Heart right ventricle (tissue), 16 donors: ENCODE results near the gene KBTBD4. TPM values are rescaled to one million over a fixed set of nuclear protein-coding genes. Genes with fewer than 3 reads are reported as not detected.
A peak's percentile ranks its signal among the peaks of the same experiment; 100 is the strongest.
"Not testable (repeated sequence)": the region's sequence is repeated elsewhere in the genome, so short reads cannot be mapped to it uniquely, and the experiment has no call there.

Experiments used
- ATAC-seq, 8 donors: fragments of 200-7000 bp; cut with Tn5 transposase; one replicate each; pipeline ENCODE4 v1.9.1; 2020; ENCODE audit warnings: mild to moderate bottlenecking in 8 of 8, moderate library complexity in 8 of 8, moderate number of reproducible peaks in 1 of 8
- DNase-seq, 2 donors: peaks; one replicate each; pipeline ENCODE4 v3.0.0-alpha.2; 2020
- H3K27ac ChIP-seq, 10 donors: fragments of 200-600 bp; sonication (generic) in 2 of 10; one replicate each; pipeline versions ENCODE4 v1.5.0 to v1.8.0; 2020 to 2022; ENCODE audit warnings: mild to moderate bottlenecking in 3 of 10
- H3K27me3 ChIP-seq, 7 donors: fragments of 200-600 bp; one replicate each; pipeline ENCODE4 v1.8.0; 2021 to 2022; ENCODE audit warnings: mild to moderate bottlenecking in 2 of 7
- H3K36me3 ChIP-seq, 9 donors: fragments of 200-600 bp; sonication (generic) in 1 of 9; one replicate each; pipeline versions ENCODE4 v1.5.0 to v1.8.0; 2020 to 2022; ENCODE audit warnings: mild to moderate bottlenecking in 2 of 9
- H3K4me1 ChIP-seq, 9 donors: fragments of 200-600 bp; sonication (generic) in 1 of 9; one replicate each; pipeline versions ENCODE4 v1.5.0 to v1.8.0; 2020 to 2022; ENCODE audit warnings: mild to moderate bottlenecking in 4 of 9
- H3K4me3 ChIP-seq, 10 donors: fragments of 200-600 bp; sonication (generic) in 2 of 10; one replicate each; pipeline versions ENCODE4 v1.5.0 to v1.8.0; 2020 to 2022; ENCODE audit warnings: mild to moderate bottlenecking in 7 of 10, moderate library complexity in 2 of 10
- H3K9me3 ChIP-seq, 11 donors: fragments of 200-600 bp in 10 of 11; sonication (generic) in 2 of 11; one replicate each; pipeline versions ENCODE4 v1.5.0 to v1.8.0; 2013 to 2022; ENCODE audit warnings: mild to moderate bottlenecking in 2 of 11, control low read depth in 1 of 11, moderate library complexity in 1 of 11
- CTCF ChIP-seq, 9 donors: fragments of 200-600 bp; sonication (generic) in 2 of 9; IDR thresholded peaks; one replicate each; pipeline versions ENCODE4 v1.5.0 to v1.8.0; 2021 to 2022; ENCODE audit warnings: antibody characterized with exemption in 9 of 9, mild to moderate bottlenecking in 5 of 9, moderate library complexity in 1 of 9
- WGBS, 2 donors: extraction: QIAGEN DNeasy Blood & Tissue Kit; methylation state at CpG; one replicate each; pipeline ENCODE4 v1.1.7; 2013; ENCODE audit warnings: inconsistent platforms in 1 of 2; 5-methylcytosine and 5-hydroxymethylcytosine counted together
- intact Hi-C, 10 donors: fragments of 100-400 bp; cut with DNase I; formaldehyde crosslinking; loops; one replicate each; pipeline versions ENCODE4 v1.11.1 to v1.14.2; 2022
- polyA plus RNA-seq, 2 donors: library from polyadenylated mRNA; stranded (reverse); fragments of 200-250 nt; gene quantifications; one replicate each; pipeline ENCODE4 v1.2.3, GENCODE V29; 2013
- total RNA-seq, 10 donors: library from RNA; stranded (reverse); fragmentation: NEBNext Ultra II Directional in 3 of 10; extraction: Animal tissue kit (Norgen Biotek cat#: 25700) in 3 of 10; gene quantifications; one replicate each; pipeline versions ENCODE4 v1.2.1 to v1.2.4, GENCODE V29; 2021 to 2023
- donor health status: Arrhythmogenic right ventricular cardiomyopathy.
- donor health status: ischemic (EF 13 %, LVEDD 7.1; RV severe dilation, severe dysfunction).
- donor health status: healthy with polysubstance abuse.
- donor health status: DM: no; HTN: yes; CAD: no.
- donor health status: DM: no; HTN: no; CAD: no.
- donor health status: ischemic (EF 25% LVEDD 6.9; RV normal size, moderate dysfunction).
- donor health status: ischemic (EF 25% LVEDD 5.7; RV mildly dilated, moderate dysfunction).
- donor health status: healthy.
- donor health status: DM: yes; HTN: yes; CAD: no.
- donor health status: Ischemic cardiomyopathy.
- donor health status: ischemic (EF 35%, LVEDD 5.7; RV mildly dilated, moderate dysfunction).
- donor health status: nonischemic (EF 11% LVEDD 7.7; RV severe dilation, severe dysfunction).
- donor health status: DM: yes; HTN: yes; CAD: no.
- donor health status: PGD.
- donor health status: ischemic (EF 29% LVEDD 5.4; RV normal size, mild dysfunction).
- donor health status: nonischemic (EF 23%, LVEDD 6.1; RV moderate dilation, normal function).

The KBTBD4 gene
- total and polyA plus RNA-seq, 12 donors = 3.1 to 21.0 (median 16.0) TPM

GRCh38 chr11:47527186-47527585 is 51.6 kb downstream of the KBTBD4 start:
- intact Hi-C loops = no loop called here
- H3K36me3 ChIP-seq = peaks cover 0 to 21% (median 0%) of the 10 kb centered on the region in 9 donors
- H3K4me3 ChIP-seq = no peak overlapping the region
- no peaks in the 10 kb centered on the region for H3K27me3 ChIP-seq
- WGBS, 2 donors = 89 to 92% methylated on average over 6 of the region's 6 CpGs
- no peaks in the 10 kb centered on the region for H3K9me3 ChIP-seq
- TF ChIP-seq CTCF (IDR thresholded peaks at IDR 0.05) = no peak
- peaks cover 17 to 84% (median 60%) of the 10 kb centered on the region in 9 donors for H3K4me1 ChIP-seq
- H3K27ac ChIP-seq = no peak overlapping the region
- ATAC-seq = no peak
- no peak for DNase-seq

- H3K4me3 ChIP-seq, H3K9me3 ChIP-seq, ATAC-seq, H3K27me3 ChIP-seq, intact Hi-C loops, DNase-seq: not testable (repeated sequence)
- 93 to 94% methylated on average over 9 of the region's 9 CpGs for WGBS, 2 donors
- H3K36me3 ChIP-seq = peaks cover 0 to 21% (median 0%) of the 10 kb centered on the region in 9 donors
- peaks cover 14 to 84% (median 53%) of the 10 kb centered on the region in 9 donors for H3K4me1 ChIP-seq
- peak overlapping the region in 3 of 10 donors; percentile 86 to 88 (median 87) for H3K27ac ChIP-seq
Observed at GRCh38 chr11:47526032-47526431, 52.7 kb downstream of the KBTBD4 start.

GRCh38 chr11:47524291-47524874 is 54.4 kb downstream of the KBTBD4 start:
- no peak for TF ChIP-seq CTCF (IDR thresholded peaks at IDR 0.05)
- H3K4me3 ChIP-seq = peak overlapping the region in 7 of 10 donors; percentile 12 to 43 (median 38)
- WGBS, 2 donors = 22 to 27% methylated on average over 9 of the region's 9 CpGs
- ATAC-seq (peak in 7 of 8 donors; percentile 60 to 82 (median 70)), DNase-seq (peak; percentile 25 to 27)
- H3K27me3 ChIP-seq = no peaks in the 10 kb centered on the region
- H3K9me3 ChIP-seq = no peaks in the 10 kb centered on the region
- intact Hi-C loops = no loop called here
- peak overlapping the region; percentile 19 to 88 (median 66) for H3K27ac ChIP-seq
- H3K36me3 ChIP-seq = peaks cover 0 to 17% (median 0%) of the 10 kb centered on the region in 9 donors
- H3K4me1 ChIP-seq = peaks cover 14 to 86% (median 48%) of the 10 kb centered on the region in 9 donors

GRCh38 chr11:47523490-47524225 is 55.1 kb downstream of the KBTBD4 start:
- 3% methylated on average over 3 of the region's 3 CpGs for WGBS, 2 donors
- ATAC-seq (peak; percentile 74 to 93 (median 84)), DNase-seq (peak in 1 of 2 donors; percentile 66)
- Histone ChIP-seq H3K36me3 (peaks cover 0 to 10% (median 0%) of the 10 kb centered on the region in 9 donors), H3K27me3 (no peaks in the 10 kb centered on the region), H3K4me1 (peaks cover 16 to 90% (median 53%) of the 10 kb centered on the region in 9 donors), H3K4me3 (peak overlapping the region in 8 of 10 donors; percentile 9 to 43 (median 37)), H3K9me3 (no peaks in the 10 kb centered on the region), H3K27ac (peak overlapping the region; percentile 19 to 88 (median 70))
- intact Hi-C loops = no loop called here
- TF ChIP-seq CTCF (IDR thresholded peaks at IDR 0.05) = no peak

Other genes starting within 250 kb of the KBTBD4 start
- gene MYBPC3, start 226.3 kb downstream of the KBTBD4 start, total RNA-seq = 1,000 to 10,000 TPM; 1,404 to 3,138 (median 2,490) TPM
- 1,000 to 10,000 TPM in 1 of 2 donors, 100 to 1,000 TPM in 1; 484 to 2,250 TPM for gene MYBPC3, start 226.3 kb downstream of the KBTBD4 start, polyA plus RNA-seq
- gene SPI1, start 200.4 kb downstream of the KBTBD4 start, total RNA-seq = 10 to 100 TPM in 3 of 10 donors, 1 to 10 TPM in 7; 3.4 to 38.9 (median 6.7) TPM
- gene SPI1, start 200.4 kb downstream of the KBTBD4 start, polyA plus RNA-seq = 10 to 100 TPM in 1 of 2 donors, 1 to 10 TPM in 1; 6.7 to 10.2 TPM
- gene SLC39A13, start 170.4 kb downstream of the KBTBD4 start, total RNA-seq = 10 to 100 TPM; 31.1 to 54.5 (median 40.8) TPM
- gene SLC39A13, start 170.4 kb downstream of the KBTBD4 start, polyA plus RNA-seq = 10 to 100 TPM; 62.3 to 86.4 TPM
- gene PSMC3, start 152.5 kb downstream of the KBTBD4 start, total RNA-seq = 100 to 1,000 TPM; 129 to 171 (median 140) TPM
- 100 to 1,000 TPM; 184 to 272 TPM for gene PSMC3, start 152.5 kb downstream of the KBTBD4 start, polyA plus RNA-seq
- gene RAPSN, start 129.8 kb downstream of the KBTBD4 start, total RNA-seq = 10 to 100 TPM in 1 of 10 donors, 1 to 10 TPM in 9; 2.9 to 10.2 (median 4.0) TPM
- 1 to 10 TPM in 1 of 2 donors, under 1 TPM in 1; 0.33 to 6.2 TPM for gene RAPSN, start 129.8 kb downstream of the KBTBD4 start, polyA plus RNA-seq
- gene CELF1, start 25.8 kb downstream of the KBTBD4 start, total RNA-seq = 10 to 100 TPM; 68.3 to 97.0 (median 87.7) TPM
- 10 to 100 TPM; 24.4 to 35.8 TPM for gene CELF1, start 25.8 kb downstream of the KBTBD4 start, polyA plus RNA-seq
- 10 to 100 TPM; 16.9 to 24.6 (median 21.3) TPM for gene PTPMT1, start 13.4 kb downstream of the KBTBD4 start, total RNA-seq
- 10 to 100 TPM; 36.4 to 66.9 TPM for gene PTPMT1, start 13.4 kb downstream of the KBTBD4 start, polyA plus RNA-seq
- gene NDUFS3, start 104 bp upstream of the KBTBD4 start, total RNA-seq = 100 to 1,000 TPM; 171 to 359 (median 287) TPM
- gene NDUFS3, start 104 bp upstream of the KBTBD4 start, polyA plus RNA-seq = 100 to 1,000 TPM; 291 to 570 TPM
- 1 to 10 TPM in 1 of 10 donors, under 1 TPM in 4, not detected in 5; 0.19 to 1.0 (median 0.24) TPM for gene FAM180B, start 7.7 kb upstream of the KBTBD4 start, total RNA-seq
- gene FAM180B, start 7.7 kb upstream of the KBTBD4 start, polyA plus RNA-seq = under 1 TPM in 1 of 2 donors, not detected in 1; 0.07 TPM
- under 1 TPM in 9 of 10 donors, not detected in 1; 0.15 to 0.85 (median 0.37) TPM for gene C1QTNF4, start 15.4 kb upstream of the KBTBD4 start, total RNA-seq
- gene C1QTNF4, start 15.4 kb upstream of the KBTBD4 start, polyA plus RNA-seq = 1 to 10 TPM; 1.2 to 1.4 TPM
- 100 to 1,000 TPM in 7 of 10 donors, 10 to 100 TPM in 3; 90.7 to 137 (median 104) TPM for gene MTCH2, start 63.6 kb upstream of the KBTBD4 start, total RNA-seq
- gene MTCH2, start 63.6 kb upstream of the KBTBD4 start, polyA plus RNA-seq = 100 to 1,000 TPM in 1 of 2 donors, 10 to 100 TPM in 1; 23.8 to 114 TPM
- 1 to 10 TPM in 1 of 10 donors, under 1 TPM in 4, not detected in 5; 0.13 to 1.5 (median 0.44) TPM for gene AGBL2, start 136.4 kb upstream of the KBTBD4 start, total RNA-seq
- gene AGBL2, start 136.4 kb upstream of the KBTBD4 start, polyA plus RNA-seq = under 1 TPM; 0.04 to 0.88 TPM
- gene FNBP4, start 188.4 kb upstream of the KBTBD4 start, total RNA-seq = 10 to 100 TPM; 39.3 to 65.2 (median 42.8) TPM
- 10 to 100 TPM; 17.0 to 81.6 TPM for gene FNBP4, start 188.4 kb upstream of the KBTBD4 start, polyA plus RNA-seq